Measurements from ENCODE around the gene MAGI2.

DNA sequence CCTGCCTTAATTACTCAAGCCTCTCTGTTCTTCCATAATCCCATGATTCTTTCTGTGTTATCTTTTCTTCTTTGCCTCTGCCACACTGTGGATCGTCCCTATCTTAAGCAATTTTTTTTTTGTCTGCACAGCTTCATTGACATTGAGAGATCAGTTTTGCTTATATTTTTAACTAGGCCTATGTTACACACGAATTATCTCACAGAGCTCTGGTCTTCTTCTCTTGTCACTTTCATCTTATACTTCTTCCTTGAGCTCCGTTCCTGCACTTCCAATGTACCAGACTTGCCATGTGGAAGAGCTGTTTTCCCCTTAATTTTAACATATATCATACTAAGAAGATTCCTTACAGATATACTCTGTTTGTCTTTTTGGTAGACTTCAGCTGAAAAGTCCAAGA, 106.1 kb downstream of the MAGI2 start:
- TF ChIP-seq MAX (IDR thresholded peaks at IDR 0.05), result no peak
- no peak for TF ChIP-seq JUND (IDR thresholded peaks at IDR 0.05)
- TF ChIP-seq CTCF (IDR thresholded peaks at IDR 0.05; ENCODE audit: low read depth, low read length, missing input control), result no peak
- TF ChIP-seq, protein P1, sequence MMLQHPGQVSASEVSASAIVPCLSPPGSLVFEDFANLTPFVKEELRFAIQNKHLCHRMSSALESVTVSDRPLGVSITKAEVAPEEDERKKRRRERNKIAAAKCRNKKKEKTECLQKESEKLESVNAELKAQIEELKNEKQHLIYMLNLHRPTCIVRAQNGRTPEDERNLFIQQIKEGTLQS (IDR thresholded peaks at IDR 0.05), result no peak
- TF ChIP-seq SP1 (IDR thresholded peaks at IDR 0.05), result no peak
- TF ChIP-seq, protein P2, sequence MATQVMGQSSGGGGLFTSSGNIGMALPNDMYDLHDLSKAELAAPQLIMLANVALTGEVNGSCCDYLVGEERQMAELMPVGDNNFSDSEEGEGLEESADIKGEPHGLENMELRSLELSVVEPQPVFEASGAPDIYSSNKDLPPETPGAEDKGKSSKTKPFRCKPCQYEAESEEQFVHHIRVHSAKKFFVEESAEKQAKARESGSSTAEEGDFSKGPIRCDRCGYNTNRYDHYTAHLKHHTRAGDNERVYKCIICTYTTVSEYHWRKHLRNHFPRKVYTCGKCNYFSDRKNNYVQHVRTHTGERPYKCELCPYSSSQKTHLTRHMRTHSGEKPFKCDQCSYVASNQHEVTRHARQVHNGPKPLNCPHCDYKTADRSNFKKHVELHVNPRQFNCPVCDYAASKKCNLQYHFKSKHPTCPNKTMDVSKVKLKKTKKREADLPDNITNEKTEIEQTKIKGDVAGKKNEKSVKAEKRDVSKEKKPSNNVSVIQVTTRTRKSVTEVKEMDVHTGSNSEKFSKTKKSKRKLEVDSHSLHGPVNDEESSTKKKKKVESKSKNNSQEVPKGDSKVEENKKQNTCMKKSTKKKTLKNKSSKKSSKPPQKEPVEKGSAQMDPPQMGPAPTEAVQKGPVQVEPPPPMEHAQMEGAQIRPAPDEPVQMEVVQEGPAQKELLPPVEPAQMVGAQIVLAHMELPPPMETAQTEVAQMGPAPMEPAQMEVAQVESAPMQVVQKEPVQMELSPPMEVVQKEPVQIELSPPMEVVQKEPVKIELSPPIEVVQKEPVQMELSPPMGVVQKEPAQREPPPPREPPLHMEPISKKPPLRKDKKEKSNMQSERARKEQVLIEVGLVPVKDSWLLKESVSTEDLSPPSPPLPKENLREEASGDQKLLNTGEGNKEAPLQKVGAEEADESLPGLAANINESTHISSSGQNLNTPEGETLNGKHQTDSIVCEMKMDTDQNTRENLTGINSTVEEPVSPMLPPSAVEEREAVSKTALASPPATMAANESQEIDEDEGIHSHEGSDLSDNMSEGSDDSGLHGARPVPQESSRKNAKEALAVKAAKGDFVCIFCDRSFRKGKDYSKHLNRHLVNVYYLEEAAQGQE (IDR thresholded peaks at IDR 0.05), result no peak
- no peak for TF ChIP-seq YY1 (IDR thresholded peaks at IDR 0.05)
- TF ChIP-seq GABPA (IDR thresholded peaks at IDR 0.05 in 1 of 2, conservative IDR thresholded peaks at IDR 0.05 in 1 of 2), result no peak
- TF ChIP-seq TAF1 (conservative IDR thresholded peaks at IDR 0.05), result no peak
- TF ChIP-seq RAD21 (IDR thresholded peaks at IDR 0.05), result no peak
- no peak for TF ChIP-seq FOXA1 (IDR thresholded peaks at IDR 0.05)

All from liver (tissue), 3 donors.